ENCODE measurements around the gene LRRC1. TPM values are rescaled to one million over a fixed set of nuclear protein-coding genes. Genes with fewer than 3 reads are reported as not detected.

LRRC1 gene
- total and polyA plus RNA-seq, 2 of the 8 experiments (the other 6 are each of a cell fraction or from before 2014, with no cell fraction given), result 6.7 to 15.9 TPM

GRCh38 chr6:53864781-53865180 lies 70.0 kb downstream of the LRRC1 start:
- no peak overlapping the region for H3K4me2 ChIP-seq (ENCODE audit: insufficient read depth in 1 of 2, low read depth in 2 of 2, low read length in 2 of 2)
- no peak for FAIRE-seq
- TF ChIP-seq CBX8 (IDR thresholded peaks at IDR 0.05; ENCODE audit: borderline replicate concordance, low read depth, low read length) (no peak), CTBP2 (IDR thresholded peaks at IDR 0.05; ENCODE audit: borderline replicate concordance, insufficient read depth, insufficient read length, low read length) (no peak), GTF2F1 (IDR thresholded peaks at IDR 0.05; ENCODE audit: borderline replicate concordance, low read depth, low read length) (no peak), SIN3A (conservative IDR thresholded peaks at IDR 0.05 in 1 of 2, IDR thresholded peaks at IDR 0.05 in 1 of 2; ENCODE audit: low read depth in 1 of 2, low read length in 2 of 2) (no peak), KDM5A (IDR thresholded peaks at IDR 0.05; ENCODE audit: low read length) (no peak), POU5F1 (IDR thresholded peaks at IDR 0.05; ENCODE audit: low read depth, low read length) (no peak), KDM4A (IDR thresholded peaks at IDR 0.05; ENCODE audit: low read depth, low read length, severe bottlenecking) (no peak), RAD21 (IDR thresholded peaks at IDR 0.05 in 1 of 2, conservative IDR thresholded peaks at IDR 0.05 in 1 of 2; ENCODE audit: low read depth in 2 of 2, low read length in 2 of 2) (no peak), MAX (IDR thresholded peaks at IDR 0.05) (no peak), HDAC6 (IDR thresholded peaks at IDR 0.05; ENCODE audit: low read depth, low read length) (no peak), SP2 (IDR thresholded peaks at IDR 0.05; ENCODE audit: low read length) (no peak)

More at GRCh38 chr6:53864781-53865180, 70.0 kb downstream of the LRRC1 start:
- H3K56ac ChIP-seq (replicated peaks; ENCODE audit: insufficient read length, low read depth, low read length), result no peak overlapping the region
- no peaks in the 10 kb centered on the region for H3K36me3 ChIP-seq (ENCODE audit: control insufficient read depth in 2 of 4, insufficient read depth in 4 of 4, low read length in 3 of 4)
- H3K9me3 ChIP-seq (ENCODE audit: insufficient read depth in 2 of 2, low read depth in 1 of 2, low read length in 1 of 2), result no peaks in the 10 kb centered on the region
- no peak overlapping the region for H3K4ac ChIP-seq (replicated peaks; ENCODE audit: insufficient read length, low read depth, low read length)
- ChIA-PET POLR2A (ENCODE audit: partially characterized antibody) (no interaction called here), CTCF (ENCODE audit: partially characterized antibody) (no interaction called here)
- no peak overlapping the region for H2BK15ac ChIP-seq (ENCODE audit: low read length)
- no peaks in the 10 kb centered on the region for H3K79me1 ChIP-seq (ENCODE audit: low read depth, low read length)
- no peak overlapping the region for H2BK12ac ChIP-seq (ENCODE audit: low read depth, low read length)
- no peak overlapping the region for H3K14ac ChIP-seq (ENCODE audit: insufficient read length)
- H2AFZ ChIP-seq (ENCODE audit: low read length), result no peak overlapping the region
- H3K23ac ChIP-seq (ENCODE audit: insufficient read length), result no peak overlapping the region
- H3K79me2 ChIP-seq (ENCODE audit: control insufficient read depth in 1 of 2, insufficient read depth in 2 of 2, low read length in 2 of 2), result peaks cover 0 to 4% of the 10 kb centered on the region in 2 experiments; a peak in 1 of 4 replicates
- no peak overlapping the region for H2BK20ac ChIP-seq (ENCODE audit: low read length)
- H4K5ac ChIP-seq (ENCODE audit: insufficient read length, low read depth, low read length), result no peak overlapping the region
- DNase-seq (ENCODE audit: low read depth in 1 of 2, low spot score in 2 of 2), result no peak
- no peak overlapping the region for H2BK5ac ChIP-seq (ENCODE audit: low read depth, low read length)
- no peaks in the 10 kb centered on the region for H3K23me2 ChIP-seq (ENCODE audit: low read depth, low read length)
- WGBS, 2 experiments (ENCODE audit: extremely low coverage in 1 of 2, insufficient coverage in 1 of 2, insufficient read length in 1 of 2, insufficient replicate concordance in 2 of 2, low coverage in 1 of 2, low lambda C conversion rate in 2 of 2, missing lambda C conversion rate in 1 of 2), result 89% methylated on average over 5 of the region's 5 CpGs; no CpG with 5 or more reads in 1 of the 2 experiments
- no peak overlapping the region for H3K18ac ChIP-seq (ENCODE audit: extremely low read depth, low read length)
- H4K20me1 ChIP-seq (replicated peaks in 1 of 2; ENCODE audit: control insufficient read depth in 1 of 2, insufficient read depth in 2 of 2, low read length in 2 of 2), result no peaks in the 10 kb centered on the region
- H3K9ac ChIP-seq (replicated peaks in 1 of 4; ENCODE audit: extremely low read depth in 1 of 4, low read depth in 3 of 4, low read length in 3 of 4), result no peak overlapping the region
- no peaks in the 10 kb centered on the region for H3K4me1 ChIP-seq (replicated peaks in 1 of 4; ENCODE audit: control insufficient read depth in 3 of 4, insufficient read depth in 4 of 4, low read length in 3 of 4)
- H2AK5ac ChIP-seq (ENCODE audit: low read depth, low read length), result no peak overlapping the region
- H4K91ac ChIP-seq (replicated peaks; ENCODE audit: insufficient read length, low read length), result no peak overlapping the region
- H3K27me3 ChIP-seq (replicated peaks in 1 of 4; ENCODE audit: control insufficient read depth in 3 of 4, extremely low read depth in 1 of 4, insufficient read depth in 3 of 4, low read length in 3 of 4), result no peaks in the 10 kb centered on the region
- H2BK120ac ChIP-seq (replicated peaks; ENCODE audit: low read depth, low read length), result no peak overlapping the region
- no peak overlapping the region for H3K4me3 ChIP-seq (ENCODE audit: extremely low read depth in 1 of 4, insufficient read depth in 2 of 4, low read depth in 3 of 4, low read length in 4 of 4)
- no peak overlapping the region for H3K27ac ChIP-seq (ENCODE audit: low read depth, low read length)
- no peak overlapping the region for H4K8ac ChIP-seq (ENCODE audit: extremely low read depth, insufficient read depth, low read length)
